Choroid plexus epithelial cell (primary cell): ENCODE measurements around the gene IFNAR2.
"Not testable (repeated sequence)": the region's sequence is repeated elsewhere in the genome, so short reads cannot be mapped to it uniquely, and the experiment has no call there.

Experiments
- DNase-seq: peaks from one replicate; pipeline ENCODE4 v3.0.0-alpha.2; 2010; ENCODE audit warnings: low read depth
- H3K4me3 ChIP-seq: 2 replicates; pipeline ENCODE4 v1.5.1; 2011; ENCODE audit warnings: low read depth, mild to moderate bottlenecking, control low read depth, low read length, moderate library complexity
- TF ChIP-seq, protein P1 (sequence below): conservative IDR thresholded peaks from 2 replicates; pipeline ENCODE4 v1.5.1; 2011; ENCODE audit warnings: low read depth, mild to moderate bottlenecking, control low read depth, inconsistent platforms, low read length, moderate library complexity

The IFNAR2 gene

DNA sequence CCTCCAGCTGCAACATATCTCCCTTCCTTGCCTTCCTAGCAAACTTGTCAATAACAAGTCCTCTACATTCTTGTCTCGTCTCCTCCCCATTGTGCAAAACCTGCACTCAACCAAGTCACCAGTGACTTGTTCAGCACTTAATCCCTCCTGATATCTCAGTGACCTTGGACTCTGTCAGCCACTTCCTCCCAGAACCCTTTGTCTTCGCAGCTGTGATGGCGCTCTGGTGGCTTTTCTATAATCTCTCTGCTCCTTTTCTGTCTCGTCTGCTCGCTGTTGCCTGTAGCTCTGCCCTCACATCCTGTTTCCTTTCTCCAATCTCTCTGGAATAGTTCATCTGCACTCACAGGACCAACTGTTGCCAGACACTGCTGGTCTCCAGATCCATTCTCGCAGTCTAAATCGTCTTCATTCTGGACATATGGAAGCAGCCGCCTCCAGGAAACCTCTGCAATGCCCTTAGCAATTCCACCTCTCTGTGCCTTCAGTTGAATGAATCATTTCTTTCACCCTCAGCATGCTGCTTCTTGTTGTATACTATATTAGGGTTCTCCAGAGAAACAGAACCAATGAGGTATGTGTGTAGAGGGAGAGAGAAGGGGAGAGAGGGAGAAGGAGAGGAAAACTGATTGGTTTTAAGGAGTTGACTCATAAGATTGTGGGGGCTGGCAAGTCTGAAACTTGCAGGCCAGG, 17.4 kb upstream of the IFNAR2 start:
- peak overlapping the region; percentile 21 for H3K4me3 ChIP-seq
- TF ChIP-seq, protein P1, sequence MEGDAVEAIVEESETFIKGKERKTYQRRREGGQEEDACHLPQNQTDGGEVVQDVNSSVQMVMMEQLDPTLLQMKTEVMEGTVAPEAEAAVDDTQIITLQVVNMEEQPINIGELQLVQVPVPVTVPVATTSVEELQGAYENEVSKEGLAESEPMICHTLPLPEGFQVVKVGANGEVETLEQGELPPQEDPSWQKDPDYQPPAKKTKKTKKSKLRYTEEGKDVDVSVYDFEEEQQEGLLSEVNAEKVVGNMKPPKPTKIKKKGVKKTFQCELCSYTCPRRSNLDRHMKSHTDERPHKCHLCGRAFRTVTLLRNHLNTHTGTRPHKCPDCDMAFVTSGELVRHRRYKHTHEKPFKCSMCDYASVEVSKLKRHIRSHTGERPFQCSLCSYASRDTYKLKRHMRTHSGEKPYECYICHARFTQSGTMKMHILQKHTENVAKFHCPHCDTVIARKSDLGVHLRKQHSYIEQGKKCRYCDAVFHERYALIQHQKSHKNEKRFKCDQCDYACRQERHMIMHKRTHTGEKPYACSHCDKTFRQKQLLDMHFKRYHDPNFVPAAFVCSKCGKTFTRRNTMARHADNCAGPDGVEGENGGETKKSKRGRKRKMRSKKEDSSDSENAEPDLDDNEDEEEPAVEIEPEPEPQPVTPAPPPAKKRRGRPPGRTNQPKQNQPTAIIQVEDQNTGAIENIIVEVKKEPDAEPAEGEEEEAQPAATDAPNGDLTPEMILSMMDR, result no peak
- DNase-seq, result peak; percentile 48

DNA sequence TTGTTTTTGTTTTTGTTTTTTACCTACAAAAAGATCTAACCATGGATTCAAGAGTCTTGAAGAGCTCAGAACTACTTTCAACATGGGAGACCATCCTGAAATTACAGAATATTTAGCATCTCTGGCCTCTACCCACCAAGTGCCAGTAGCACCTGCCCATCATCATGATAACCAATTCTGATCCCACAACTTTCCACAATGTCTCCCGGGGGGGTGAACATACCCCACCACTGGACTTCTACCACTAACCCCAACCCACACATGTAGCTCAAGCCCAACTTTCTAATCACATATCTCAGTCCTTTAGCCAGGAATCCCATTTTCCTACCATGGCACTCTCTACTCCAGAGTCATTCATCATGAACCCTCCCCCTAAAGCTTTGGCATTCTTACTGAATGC, 15.7 kb upstream of the IFNAR2 start:
- TF ChIP-seq, protein P1, result no peak
- H3K4me3 ChIP-seq, result no peak overlapping the region
- no peak for DNase-seq

DNA sequence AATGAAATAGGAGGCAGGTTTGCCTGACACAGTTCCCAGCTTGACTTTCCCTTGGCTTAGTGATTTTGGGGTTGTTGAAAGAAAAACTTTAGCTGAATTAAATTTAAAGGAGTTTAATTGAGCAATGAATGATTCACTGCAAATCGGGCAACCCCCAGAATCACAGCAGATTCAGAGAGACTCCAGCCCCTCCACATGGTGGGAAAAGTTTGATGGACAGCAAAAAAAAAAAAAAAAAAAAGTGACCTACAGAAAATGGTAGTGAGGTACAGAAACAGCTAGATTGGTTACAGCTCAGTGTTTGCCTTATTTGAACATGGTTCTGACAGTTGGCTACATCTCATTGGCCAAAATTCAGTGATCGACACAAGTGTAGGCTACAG, 12.6 kb upstream of the IFNAR2 start:
- H3K4me3 ChIP-seq, result no peak overlapping the region
- DNase-seq, result no peak
- TF ChIP-seq, protein P1, result no peak

DNA sequence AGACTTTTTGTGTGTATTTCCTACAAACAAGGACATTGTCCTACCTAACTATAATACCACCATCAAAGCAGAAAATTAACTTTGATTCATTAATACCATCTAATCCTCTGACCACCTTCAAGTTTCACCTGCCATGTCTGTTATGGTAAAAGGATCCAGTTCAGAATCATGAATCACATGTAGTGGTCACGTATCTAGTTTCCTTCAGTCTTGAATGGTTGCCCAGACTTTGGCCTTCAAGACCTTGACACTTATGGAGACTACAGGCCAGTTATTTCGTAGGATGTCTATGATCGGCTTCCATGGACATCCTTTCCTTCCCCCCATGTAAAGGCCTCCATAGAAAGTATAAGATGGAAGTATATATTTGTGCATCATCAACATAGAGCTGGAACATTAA, 10.4 kb upstream of the IFNAR2 start:
- H3K4me3 ChIP-seq, result no peak overlapping the region
- TF ChIP-seq, protein P1, result no peak
- DNase-seq, result no peak

DNA sequence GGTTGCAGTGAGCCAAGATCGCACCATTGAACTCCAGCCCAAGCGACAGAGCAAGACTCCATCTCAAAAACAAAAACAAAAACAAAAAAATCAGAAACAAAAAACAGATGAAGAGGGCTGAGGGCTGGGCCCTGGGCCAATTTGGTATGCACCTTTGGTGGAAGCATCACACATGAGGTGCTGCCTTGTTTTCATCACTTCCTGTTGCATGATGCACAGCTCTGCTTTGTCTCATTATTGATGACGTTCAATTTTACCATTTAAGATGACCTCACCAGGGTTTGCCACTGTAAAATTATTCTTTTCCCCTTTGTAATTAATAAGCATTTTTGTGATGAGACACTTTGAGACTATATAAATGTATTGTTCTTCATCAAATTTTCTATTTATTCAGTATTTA, 9.8 kb upstream of the IFNAR2 start:
- TF ChIP-seq, protein P1, result no peak
- no peak for DNase-seq
- no peak overlapping the region for H3K4me3 ChIP-seq

DNA sequence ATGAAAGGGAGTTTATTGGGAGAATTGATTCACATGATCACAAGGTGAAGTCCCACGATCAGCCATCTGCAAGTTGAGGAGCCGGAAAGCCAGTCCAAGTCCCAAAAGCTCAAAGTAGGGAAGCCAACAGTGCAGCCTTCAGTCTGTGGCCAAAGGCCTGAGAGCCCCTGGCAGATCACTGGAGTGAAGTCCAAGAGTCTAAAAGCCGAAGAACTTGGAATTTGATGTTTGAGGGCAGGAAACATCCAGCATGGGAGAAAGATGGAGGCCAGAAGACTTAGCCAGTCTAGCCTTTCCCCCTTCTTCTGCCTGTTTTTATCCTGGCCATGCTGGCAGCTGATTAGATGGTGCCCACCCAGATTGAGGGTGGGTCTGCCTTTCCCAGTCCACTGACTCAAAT, 4.4 kb upstream of the IFNAR2 start:
- H3K4me3 ChIP-seq, DNase-seq: not testable (repeated sequence)

DNA sequence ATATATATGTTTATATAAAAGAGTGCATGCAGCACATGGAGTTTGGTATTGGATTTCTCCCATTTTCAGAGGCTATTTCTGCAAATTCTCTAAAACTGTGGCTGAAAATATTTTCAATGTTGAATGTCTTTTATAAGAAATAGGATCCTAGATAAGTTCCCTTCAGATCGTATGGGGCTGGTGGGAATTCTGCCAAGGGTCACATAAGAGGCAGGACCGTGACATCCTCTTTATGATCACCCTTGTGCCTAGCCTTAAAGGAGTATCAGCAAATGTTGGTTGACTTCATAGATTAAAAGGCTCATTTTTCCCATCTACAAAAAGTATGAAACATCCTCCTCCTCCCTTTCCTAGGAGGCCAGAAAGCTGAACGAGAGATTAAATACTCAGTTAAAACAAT, 1.3 kb upstream of the IFNAR2 start:
- DNase-seq, result no peak
- TF ChIP-seq, protein P1, result no peak
- H3K4me3 ChIP-seq, result no peak overlapping the region
